ENCODE data around the gene PDZRN4. TPM values are rescaled to one million over a fixed set of nuclear protein-coding genes. Genes with fewer than 3 reads are reported as not detected.
"Not testable (repeated sequence)": the region's sequence is repeated elsewhere in the genome, so short reads cannot be mapped to it uniquely, and the experiment has no call there.

The PDZRN4 gene
- total RNA-seq, 4 donors from 2014 or later, result 4.2 to 12.9 (median 8.0) TPM

GRCh38 chr12:41186026-41186425, 2.1 kb upstream of the PDZRN4 start:
- intact Hi-C loops (cut with DNase I; ENCODE audit: low total_unique reads) (no loop called here), in situ Hi-C loops (cut with MboI; ENCODE audit: low pct_ligation_motif_present in 1 of 4, low pct_unique_long_range_greater_than_20kb in 1 of 4, low sequenced_read_pairs in 3 of 4) (no loop called here)
- H3K4me1 ChIP-seq, result peaks cover 0 to 3% (median 0%) of the 10 kb centered on the region in 4 donors
- H3K9me3 ChIP-seq, result no peaks in the 10 kb centered on the region
- no peak for DNase-seq
- TF ChIP-seq POLR2A (IDR thresholded peaks at IDR 0.05) (no peak), EP300 (IDR thresholded peaks at IDR 0.05; ENCODE audit: low read depth) (no peak), POLR2AphosphoS5 (IDR thresholded peaks at IDR 0.05) (no peak), CTCF (IDR thresholded peaks at IDR 0.05) (no peak)
- no peaks in the 10 kb centered on the region for H3K36me3 ChIP-seq
- WGBS, 2 donors (ENCODE audit: low coverage in 1 of 2), result 29 to 34% methylated on average over 3 of the region's 3 CpGs
- peak overlapping the region; percentile 15 to 90 (median 77) for H3K27ac ChIP-seq
- peaks cover 42% of the 10 kb centered on the region for H3K27me3 ChIP-seq
- H3K4me3 ChIP-seq, result no peak overlapping the region

- intact Hi-C loops (cut with DNase I; ENCODE audit: low total_unique reads) (no loop called here), in situ Hi-C loops (cut with MboI; ENCODE audit: low pct_ligation_motif_present in 1 of 4, low pct_unique_long_range_greater_than_20kb in 1 of 4, low sequenced_read_pairs in 3 of 4) (no loop called here)
- Histone ChIP-seq H3K4me1 (peaks cover 0 to 3% (median 1%) of the 10 kb centered on the region in 4 donors), H3K27me3 (peaks cover 52% of the 10 kb centered on the region), H3K4me3 (peak overlapping the region; percentile 21 to 47 (median 38)), H3K9me3 (no peaks in the 10 kb centered on the region), H3K36me3 (no peaks in the 10 kb centered on the region), H3K27ac (peak overlapping the region; percentile 70 to 90 (median 84))
- WGBS, 2 donors (ENCODE audit: low coverage in 1 of 2), result 4 to 19% methylated on average over 9 to 30 of the region's 49 CpGs
- DNase-seq, result no peak
- TF ChIP-seq POLR2AphosphoS5 (IDR thresholded peaks at IDR 0.05), result no peak
- TF ChIP-seq CTCF (IDR thresholded peaks at IDR 0.05), result no peak
- no peak for TF ChIP-seq POLR2A (IDR thresholded peaks at IDR 0.05)
- no peak for TF ChIP-seq EP300 (IDR thresholded peaks at IDR 0.05; ENCODE audit: low read depth)
These were observed 798 bp downstream of the PDZRN4 start for GRCh38 chr12:41188841-41189394.

GRCh38 chr12:41189395-41190251, 1.5 kb downstream of the PDZRN4 start:
- Histone ChIP-seq H3K4me3 (peak overlapping the region; percentile 21 to 47 (median 38)), H3K27me3 (peaks cover 52% of the 10 kb centered on the region), H3K27ac (peak overlapping the region; percentile 70 to 90 (median 84)), H3K36me3 (no peaks in the 10 kb centered on the region), H3K9me3 (no peaks in the 10 kb centered on the region), H3K4me1 (peaks cover 0 to 3% (median 1%) of the 10 kb centered on the region in 4 donors)
- DNase-seq, result peak; percentile 16
- intact Hi-C loops (cut with DNase I; ENCODE audit: low total_unique reads) (no loop called here), in situ Hi-C loops (cut with MboI; ENCODE audit: low pct_ligation_motif_present in 1 of 4, low pct_unique_long_range_greater_than_20kb in 1 of 4, low sequenced_read_pairs in 3 of 4) (no loop called here)
- 9 to 13% methylated on average over 16 to 34 of the region's 34 CpGs for WGBS, 2 donors (ENCODE audit: low coverage in 1 of 2)
- TF ChIP-seq POLR2AphosphoS5 (IDR thresholded peaks at IDR 0.05) (peak in 2 of 3 donors; percentile 68 to 77), POLR2A (IDR thresholded peaks at IDR 0.05) (peak; percentile 23), EP300 (IDR thresholded peaks at IDR 0.05; ENCODE audit: low read depth) (no peak), CTCF (IDR thresholded peaks at IDR 0.05) (no peak)

- DNase-seq, result no peak
- 32 to 33% methylated on average over 5 of the region's 5 CpGs for WGBS, 2 donors (ENCODE audit: low coverage in 1 of 2)
- peak overlapping the region; percentile 70 to 90 (median 84) for H3K27ac ChIP-seq
- in situ Hi-C loops (cut with MboI; ENCODE audit: low pct_ligation_motif_present in 1 of 4, low pct_unique_long_range_greater_than_20kb in 1 of 4, low sequenced_read_pairs in 3 of 4) (no loop called here), intact Hi-C loops (cut with DNase I; ENCODE audit: low total_unique reads) (no loop called here)
- H3K9me3 ChIP-seq, result no peaks in the 10 kb centered on the region
- peaks cover 52% of the 10 kb centered on the region for H3K27me3 ChIP-seq
- H3K36me3 ChIP-seq, result no peaks in the 10 kb centered on the region
- peak overlapping the region; percentile 21 to 47 (median 38) for H3K4me3 ChIP-seq
- TF ChIP-seq POLR2AphosphoS5 (IDR thresholded peaks at IDR 0.05) (no peak), CTCF (IDR thresholded peaks at IDR 0.05) (peak in 4 of 5 experiments; percentile 10 to 59 (median 24))
- peaks cover 0 to 3% (median 1%) of the 10 kb centered on the region in 4 donors for H3K4me1 ChIP-seq
These were observed 2.2 kb downstream of the PDZRN4 start for GRCh38 chr12:41190338-41190737.

GRCh38 chr12:41191549-41191948, 3.4 kb downstream of the PDZRN4 start:
- H3K27ac ChIP-seq, result peak overlapping the region in 2 of 4 donors; percentile 86 to 90
- DNase-seq; H3K36me3 ChIP-seq; intact Hi-C loops (cut with DNase I; ENCODE audit: low total_unique reads); H3K4me1 ChIP-seq; H3K4me3 ChIP-seq; in situ Hi-C loops (cut with MboI; ENCODE audit: low pct_ligation_motif_present in 1 of 4, low pct_unique_long_range_greater_than_20kb in 1 of 4, low sequenced_read_pairs in 3 of 4); H3K9me3 ChIP-seq: not testable (repeated sequence)
- WGBS, 2 donors (ENCODE audit: low coverage in 1 of 2), result 77 to 86% methylated on average over 1 to 3 of the region's 3 CpGs
- H3K27me3 ChIP-seq, result peaks cover 52% of the 10 kb centered on the region
